Astrocyte (in vitro differentiated cells and primary cell): Measurements from ENCODE around the gene SEL1L2. TPM values are rescaled to one million over a fixed set of nuclear protein-coding genes. Genes with fewer than 3 reads are reported as not detected.

ENCODE experiments used
- DNase-seq: peaks from one replicate; pipeline ENCODE4 v3.0.0-alpha.2; 2010; ENCODE audit warnings: low read depth
- FAIRE-seq: peaks from 2 replicates; lab custom pipeline; 2011; peaks lifted over from hg19 to GRCh38; lab: Jason Lieb, UNC
- H2AFZ ChIP-seq: 2 replicates; pipeline ENCODE4 v1.6.0; 2012; ENCODE audit warnings: low read depth, low read length, inconsistent platforms
- H3K27ac ChIP-seq: 2 replicates; pipeline ENCODE4 v1.5.1; 2011; ENCODE audit warnings: low read depth, low read length, inconsistent platforms
- H3K27me3 ChIP-seq: 2 replicates; pipeline ENCODE4 v1.6.0; 2011; ENCODE audit warnings: low read length, inconsistent platforms; ENCODE audit not compliant: insufficient read depth
- H3K36me3 ChIP-seq: 2 replicates; pipeline ENCODE4 v1.5.1; 2011; ENCODE audit warnings: low read length, inconsistent platforms; ENCODE audit not compliant: insufficient read depth
- H3K4me1 ChIP-seq: 2 replicates; pipeline ENCODE4 v1.5.1; 2011; ENCODE audit warnings: low read length, inconsistent platforms; ENCODE audit not compliant: insufficient read depth
- H3K4me2 ChIP-seq: 2 replicates; pipeline ENCODE4 v1.6.0; 2012; ENCODE audit warnings: low read length, inconsistent platforms
- H3K4me3 ChIP-seq: 2 replicates; pipeline ENCODE4 v1.5.1; 2011; ENCODE audit warnings: low read depth, mild to moderate bottlenecking, low read length, inconsistent platforms; ENCODE audit not compliant: insufficient read depth
- H3K79me2 ChIP-seq: 2 replicates; pipeline ENCODE4 v1.6.0; 2012; ENCODE audit warnings: mild to moderate bottlenecking, low read length, inconsistent platforms; ENCODE audit not compliant: insufficient read depth
- H3K9ac ChIP-seq: 2 replicates; pipeline ENCODE4 v1.6.0; 2012; ENCODE audit warnings: mild to moderate bottlenecking, low read length, inconsistent platforms
- H3K9me3 ChIP-seq: 2 replicates; pipeline ENCODE4 v1.5.1; 2012; ENCODE audit warnings: low read depth, mild to moderate bottlenecking, low read length, inconsistent platforms; ENCODE audit not compliant: insufficient read depth
- H4K20me1 ChIP-seq: 2 replicates; pipeline ENCODE4 v1.6.0; 2012; ENCODE audit warnings: low read length, inconsistent platforms; ENCODE audit not compliant: insufficient read depth
- H3K27ac Mint-ChIP-seq: one replicate; pipeline ENCODE4 v1.8.0; 2021; ENCODE audit warnings: mild to moderate bottlenecking, mixed read lengths; ENCODE audit not compliant: unreplicated experiment
- H3K27me3 Mint-ChIP-seq: one replicate; pipeline ENCODE4 v1.8.0; 2021; ENCODE audit warnings: low read depth, mixed read lengths; ENCODE audit not compliant: unreplicated experiment
- H3K36me3 Mint-ChIP-seq: one replicate; pipeline ENCODE4 v1.8.0; 2021; ENCODE audit warnings: low read depth, mixed read lengths; ENCODE audit not compliant: unreplicated experiment
- H3K4me1 Mint-ChIP-seq: one replicate; pipeline ENCODE4 v1.8.0; 2021; ENCODE audit warnings: low read depth, mixed read lengths; ENCODE audit not compliant: unreplicated experiment
- H3K4me3 Mint-ChIP-seq: one replicate; pipeline ENCODE4 v1.8.0; 2021; ENCODE audit warnings: mild to moderate bottlenecking, moderate library complexity, mixed read lengths; ENCODE audit not compliant: unreplicated experiment
- H3K9me3 Mint-ChIP-seq: one replicate; pipeline ENCODE4 v1.8.0; 2021; ENCODE audit warnings: mild to moderate bottlenecking, mixed read lengths; ENCODE audit not compliant: unreplicated experiment
- CTCF ChIP-seq: IDR thresholded peaks from 2 replicates; pipeline ENCODE4 v1.5.1; 2011; ENCODE audit warnings: low read depth, mild to moderate bottlenecking, inconsistent platforms, low read length, moderate library complexity; ENCODE audit not compliant: insufficient read depth
- EZH2 ChIP-seq: IDR thresholded peaks from 2 replicates; pipeline ENCODE4 v1.6.1; 2012; ENCODE audit warnings: mild to moderate bottlenecking, low read length, inconsistent platforms; ENCODE audit not compliant: insufficient read depth
- total RNA-seq: library from RNA; stranded (reverse); gene quantifications from 2 replicates; pipeline ENCODE4 v1.2.1, GENCODE V29; 2021

Gene SEL1L2
- total RNA-seq, 1 donor from 2014 or later, result not detected

- Histone ChIP-seq H3K79me2 (no peaks in the 10 kb centered on the region), H4K20me1 (no peaks in the 10 kb centered on the region), H3K36me3 (no peaks in the 10 kb centered on the region), H3K4me1 (no peaks in the 10 kb centered on the region), H3K9me3 (no peaks in the 10 kb centered on the region), H2AFZ (no peak overlapping the region), H3K4me3 (no peak overlapping the region), H3K27ac (no peak overlapping the region), H3K9ac (no peak overlapping the region), H3K4me2 (no peak overlapping the region), H3K27me3 (no peaks in the 10 kb centered on the region)
- Mint-ChIP-seq H3K4me3 (no peak overlapping the region), H3K4me1 (no peaks in the 10 kb centered on the region), H3K36me3 (no peaks in the 10 kb centered on the region), H3K27ac (no peak overlapping the region), H3K9me3 (no peaks in the 10 kb centered on the region), H3K27me3 (no peaks in the 10 kb centered on the region)
- FAIRE-seq (no peak), DNase-seq (no peak)
- TF ChIP-seq EZH2 (no peak), CTCF (no peak)
Observed at GRCh38 chr20:13858439-13858838, 132.0 kb downstream of the SEL1L2 start.

- Histone ChIP-seq H3K36me3 (no peaks in the 10 kb centered on the region), H3K4me1 (no peaks in the 10 kb centered on the region), H3K79me2 (no peaks in the 10 kb centered on the region), H3K9ac (no peak overlapping the region), H3K27ac (no peak overlapping the region), H4K20me1 (no peaks in the 10 kb centered on the region), H2AFZ (no peak overlapping the region), H3K27me3 (no peaks in the 10 kb centered on the region), H3K9me3 (no peaks in the 10 kb centered on the region), H3K4me3 (no peak overlapping the region), H3K4me2 (no peak overlapping the region)
- Mint-ChIP-seq H3K9me3 (no peaks in the 10 kb centered on the region), H3K36me3 (no peaks in the 10 kb centered on the region), H3K27me3 (no peaks in the 10 kb centered on the region), H3K4me1 (no peaks in the 10 kb centered on the region), H3K4me3 (no peak overlapping the region), H3K27ac (no peak overlapping the region)
- FAIRE-seq (no peak), DNase-seq (no peak)
- TF ChIP-seq EZH2 (no peak), CTCF (no peak)
Observed at GRCh38 chr20:13857961-13858360, 132.5 kb downstream of the SEL1L2 start.

- TF ChIP-seq EZH2 (no peak), CTCF (no peak)
- Histone ChIP-seq H3K79me2 (no peaks in the 10 kb centered on the region), H3K27me3 (no peaks in the 10 kb centered on the region), H3K4me1 (no peaks in the 10 kb centered on the region), H2AFZ (no peak overlapping the region), H4K20me1 (no peaks in the 10 kb centered on the region), H3K9me3 (no peaks in the 10 kb centered on the region), H3K27ac (no peak overlapping the region), H3K4me2 (no peak overlapping the region), H3K9ac (no peak overlapping the region), H3K4me3 (no peak overlapping the region), H3K36me3 (no peaks in the 10 kb centered on the region)
- H3K27me3 Mint-ChIP-seq, result no peaks in the 10 kb centered on the region
- DNase-seq, result no peak
- H3K4me1 Mint-ChIP-seq, result peaks cover 1% of the 10 kb centered on the region
- no peaks in the 10 kb centered on the region for H3K9me3 Mint-ChIP-seq
- H3K36me3 Mint-ChIP-seq, result no peaks in the 10 kb centered on the region
- no peak overlapping the region for H3K4me3 Mint-ChIP-seq
- FAIRE-seq, result no peak
- no peak overlapping the region for H3K27ac Mint-ChIP-seq
Observed at GRCh38 chr20:13857304-13857703, 133.1 kb downstream of the SEL1L2 start.
